HG03060 (cell line): ENCODE results near the gene TDP2.
"Not testable (repeated sequence)": the region's sequence is repeated elsewhere in the genome, so short reads cannot be mapped to it uniquely, and the experiment has no call there.

Experiments used
- ATAC-seq: cut with Tn5 transposase; IDR thresholded peaks from one replicate; pipeline ENCODE4 v1.9.1; 2021; ENCODE audit warnings: low read depth, moderate number of reproducible peaks; ENCODE audit not compliant: unreplicated experiment

Gene TDP2

GRCh38 chr6:24655215-24655614 is 11.5 kb downstream of the TDP2 start:
- ATAC-seq: no peak

- no peak for ATAC-seq
Observed at GRCh38 chr6:24650365-24650764, 16.3 kb downstream of the TDP2 start.

GRCh38 chr6:24649691-24650090 is 17.0 kb downstream of the TDP2 start:
- no peak for ATAC-seq

GRCh38 chr6:24648276-24648675 is 18.4 kb downstream of the TDP2 start:
- no peak for ATAC-seq

GRCh38 chr6:24646771-24647170 is 19.9 kb downstream of the TDP2 start:
- no peak for ATAC-seq

- no peak for ATAC-seq
Observed at GRCh38 chr6:24644377-24644776, 22.3 kb downstream of the TDP2 start.

- ATAC-seq: no peak
Observed at GRCh38 chr6:24643920-24644319, 22.8 kb downstream of the TDP2 start.

GRCh38 chr6:24642061-24642460 is 24.6 kb downstream of the TDP2 start:
- no peak for ATAC-seq

GRCh38 chr6:24640631-24641030 is 26.1 kb downstream of the TDP2 start:
- not testable (repeated sequence) for ATAC-seq

- ATAC-seq: no peak
Observed at GRCh38 chr6:24640166-24640565, 26.5 kb downstream of the TDP2 start.

- no peak for ATAC-seq
Observed at GRCh38 chr6:24636681-24637080, 30.0 kb downstream of the TDP2 start.

- no peak for ATAC-seq
Observed at GRCh38 chr6:24632573-24632972, 34.1 kb downstream of the TDP2 start.

- ATAC-seq: no peak
Observed at GRCh38 chr6:24631671-24632070, 35.0 kb downstream of the TDP2 start.

- ATAC-seq: no peak
Observed at GRCh38 chr6:24630856-24631505, 35.7 kb downstream of the TDP2 start.

- no peak for ATAC-seq
Observed at GRCh38 chr6:24621626-24622289, 44.9 kb downstream of the TDP2 start.

GRCh38 chr6:24620637-24621036 is 46.1 kb downstream of the TDP2 start:
- ATAC-seq: no peak

- ATAC-seq: no peak
Observed at GRCh38 chr6:24619661-24620060, 47.0 kb downstream of the TDP2 start.

GRCh38 chr6:24614648-24615047 is 52.1 kb downstream of the TDP2 start:
- ATAC-seq: no peak

GRCh38 chr6:24614043-24614420 is 52.7 kb downstream of the TDP2 start:
- ATAC-seq: no peak

GRCh38 chr6:24613361-24614042 is 53.2 kb downstream of the TDP2 start:
- ATAC-seq: no peak

- ATAC-seq: no peak
Observed at GRCh38 chr6:24610672-24611071, 56.0 kb downstream of the TDP2 start.
